HL-60 (cell line): ENCODE measurements around the gene SLC35F3.

ENCODE experiments used
- DNase-seq, 2 experiments: peaks; one replicate each; pipeline ENCODE4 v3.0.0-alpha.2; 2010 to 2020; ENCODE audit warnings: low read depth in 1 of 2, low spot score in 1 of 2
- H3K27ac ChIP-seq: fragments of 250-450 bp; sonication (Bioruptor Pico); replicated peaks from 2 replicates; pipeline ENCODE4 v1.5.1; 2020; ENCODE audit warnings: mild to moderate bottlenecking, moderate library complexity
- H3K27me3 ChIP-seq: fragments of 250-450 bp; sonication (Bioruptor Pico); 2 replicates; pipeline ENCODE4 v1.5.1; 2021; ENCODE audit warnings: mild to moderate bottlenecking, moderate library complexity; ENCODE audit not compliant: insufficient read depth, poor library complexity, severe bottlenecking
- H3K4me3 ChIP-seq: replicated peaks from 2 replicates; pipeline ENCODE4 v1.5.1; 2011; ENCODE audit warnings: mild to moderate bottlenecking, control low read depth, low read length; ENCODE audit not compliant: insufficient read depth
- CTCF ChIP-seq: IDR thresholded peaks from one replicate; pipeline ENCODE4 v1.5.1; 2011; ENCODE audit warnings: low read length, control low read depth, inconsistent platforms; ENCODE audit not compliant: insufficient read depth
- GABPA ChIP-seq: IDR thresholded peaks from 2 replicates; pipeline ENCODE4 v1.6.1; 2012; ENCODE audit warnings: low read depth
- POLR2AphosphoS5 ChIP-seq: IDR thresholded peaks from 2 replicates; pipeline ENCODE4 v1.6.1; 2012; ENCODE audit warnings: low read depth
- REST ChIP-seq: IDR thresholded peaks from 2 replicates; pipeline ENCODE4 v1.6.1; 2012; ENCODE audit warnings: low read depth; ENCODE audit not compliant: insufficient replicate concordance
- SPI1 ChIP-seq: IDR thresholded peaks from 2 replicates; pipeline ENCODE4 v1.6.1; 2012; ENCODE audit warnings: low read depth, mild to moderate bottlenecking, borderline replicate concordance

Gene SLC35F3

GRCh38 chr1:234078143-234078542 lies 173.7 kb downstream of the SLC35F3 start:
- no peaks in the 10 kb centered on the region for H3K27me3 ChIP-seq
- no peak overlapping the region for H3K27ac ChIP-seq
- TF ChIP-seq REST (no peak), POLR2AphosphoS5 (no peak), CTCF (no peak), SPI1 (no peak), GABPA (no peak)
- no peak overlapping the region for H3K4me3 ChIP-seq
- no peak for DNase-seq

- TF ChIP-seq CTCF (no peak), GABPA (no peak), REST (no peak), SPI1 (no peak), POLR2AphosphoS5 (no peak)
- DNase-seq: no peak
- no peak overlapping the region for H3K27ac ChIP-seq
- no peak overlapping the region for H3K4me3 ChIP-seq
- no peaks in the 10 kb centered on the region for H3K27me3 ChIP-seq
Measured at GRCh38 chr1:234079896-234080295, 175.4 kb downstream of the SLC35F3 start.

GRCh38 chr1:234083460-234083859 lies 179.0 kb downstream of the SLC35F3 start:
- no peak overlapping the region for H3K27ac ChIP-seq
- no peak overlapping the region for H3K4me3 ChIP-seq
- TF ChIP-seq GABPA (no peak), POLR2AphosphoS5 (no peak), SPI1 (no peak), CTCF (no peak), REST (no peak)
- no peak for DNase-seq
- no peaks in the 10 kb centered on the region for H3K27me3 ChIP-seq
